Measurements from ENCODE around the gene APOC4.

APOC4 gene

GRCh38 chr19:44993926-44994537, 52.0 kb downstream of the APOC4 start:
- no peak for DNase-seq (ENCODE audit: low read depth)
